ENCODE data around the gene SIDT2. TPM values are rescaled to one million over a fixed set of nuclear protein-coding genes. Genes with fewer than 3 reads are reported as not detected.
A peak's percentile ranks its signal among the peaks of the same experiment; 100 is the strongest.
"Not testable (repeated sequence)": the region's sequence is repeated elsewhere in the genome, so short reads cannot be mapped to it uniquely, and the experiment has no call there.

The SIDT2 gene
- total RNA-seq, 1 experiment from 2014 or later, result 13.0 TPM

DNA sequence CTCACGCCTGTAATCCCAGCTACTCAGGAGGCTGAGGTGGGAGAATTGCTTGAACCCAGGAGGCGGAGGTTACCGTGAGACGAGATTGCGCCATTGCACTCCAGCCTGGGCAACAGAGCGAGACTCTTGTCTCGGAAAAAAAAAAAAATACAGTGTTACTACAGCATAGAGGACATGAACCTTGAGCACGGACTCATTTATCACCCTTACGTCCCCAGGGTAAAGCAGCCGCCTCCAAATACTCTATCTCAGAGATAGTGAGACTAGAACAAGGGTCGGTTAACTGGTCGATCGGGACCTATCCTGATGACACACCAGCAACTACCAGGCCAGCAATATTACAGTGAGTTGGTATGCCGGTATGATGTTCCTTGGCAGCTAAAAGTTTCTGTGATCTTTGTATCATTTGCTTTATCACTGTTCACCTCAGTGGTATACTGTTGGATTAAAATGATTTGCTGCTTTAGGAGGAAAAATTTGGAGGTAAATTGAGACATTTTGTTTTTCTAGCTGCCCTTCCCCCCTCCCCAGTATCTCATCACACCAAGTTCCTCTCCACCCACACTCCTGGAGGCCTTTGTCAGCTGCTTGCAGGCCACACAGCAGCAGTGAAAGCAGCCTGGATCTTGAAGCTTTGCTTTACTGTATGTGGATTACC, 7.0 kb upstream of the SIDT2 start:
- DNase-seq (ENCODE audit: low read depth), result no peak

DNA sequence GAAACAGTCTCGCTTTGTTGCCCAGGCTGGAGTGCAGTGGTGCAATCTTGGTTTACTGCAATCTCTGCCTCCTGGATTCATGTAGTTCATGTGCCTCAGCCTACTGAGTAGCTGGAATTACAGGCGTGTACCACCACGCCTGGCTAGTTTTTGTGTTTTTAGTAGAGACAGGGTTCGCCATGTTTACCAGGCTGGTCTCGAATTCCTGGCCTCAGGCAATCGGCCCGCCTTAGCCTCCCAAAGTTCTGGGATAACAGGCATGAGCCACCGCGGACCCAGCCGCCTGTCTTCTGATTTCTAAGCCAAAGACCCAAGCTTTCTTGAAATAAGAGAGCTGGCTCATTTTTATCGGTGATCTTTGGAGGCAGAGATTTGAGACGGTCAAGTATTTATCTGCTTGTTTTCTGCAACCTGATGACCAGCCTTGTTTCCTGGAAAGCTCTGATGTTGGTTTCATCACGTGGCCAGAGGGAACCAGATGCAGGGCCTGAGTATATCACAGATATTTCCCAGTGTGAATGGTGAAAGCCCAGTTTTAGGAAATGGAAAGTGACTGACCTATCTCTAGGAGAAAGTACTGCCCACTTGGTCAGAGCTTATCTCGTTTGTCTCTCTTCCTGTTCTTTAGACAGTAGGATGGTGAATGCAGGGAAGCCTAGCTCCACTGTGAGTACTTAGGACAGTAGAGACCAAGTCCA, 5.7 kb upstream of the SIDT2 start:
- DNase-seq (ENCODE audit: low read depth), result peak; percentile 38

DNA sequence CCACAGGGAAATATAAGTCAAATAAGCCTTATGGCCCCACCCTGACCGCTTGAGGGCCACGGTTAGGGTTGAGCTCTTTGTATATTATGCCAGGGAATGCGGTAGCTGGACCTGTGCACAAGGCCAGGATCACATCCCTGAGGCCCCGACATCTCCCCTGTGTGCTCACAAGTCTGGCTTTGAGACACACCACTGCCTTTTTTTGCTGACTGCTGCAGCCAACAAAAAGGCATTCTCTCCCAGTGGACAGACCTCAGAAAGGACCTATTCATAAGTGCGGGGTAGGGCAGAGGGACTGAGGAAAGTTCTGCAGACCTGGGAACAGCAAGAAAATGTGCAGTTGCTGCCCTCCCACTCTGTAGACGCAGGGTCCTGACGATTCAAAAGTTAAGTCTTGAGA, 3.4 kb upstream of the SIDT2 start:
- peak; percentile 25 for DNase-seq (ENCODE audit: low read depth)

DNA sequence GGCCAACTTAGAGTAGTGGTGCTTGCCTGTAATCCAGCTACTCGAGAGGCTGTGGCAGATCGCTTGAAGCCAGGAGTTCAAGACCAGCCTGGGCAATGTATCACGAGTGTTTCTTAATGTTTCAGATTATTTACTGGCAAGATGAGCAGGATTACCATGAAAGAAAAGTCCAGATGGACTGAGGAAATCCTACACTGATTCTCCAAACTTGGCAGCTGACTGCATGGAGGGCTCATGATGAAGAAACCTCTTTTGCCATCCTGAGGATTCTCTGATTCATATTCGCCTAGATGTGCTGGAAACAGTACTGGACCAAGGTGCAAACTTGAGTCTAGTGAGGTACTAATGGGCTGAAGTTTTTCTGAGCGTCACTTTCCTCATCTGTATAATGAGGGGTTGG, 2.8 kb upstream of the SIDT2 start:
- no peak for DNase-seq (ENCODE audit: low read depth)

DNA sequence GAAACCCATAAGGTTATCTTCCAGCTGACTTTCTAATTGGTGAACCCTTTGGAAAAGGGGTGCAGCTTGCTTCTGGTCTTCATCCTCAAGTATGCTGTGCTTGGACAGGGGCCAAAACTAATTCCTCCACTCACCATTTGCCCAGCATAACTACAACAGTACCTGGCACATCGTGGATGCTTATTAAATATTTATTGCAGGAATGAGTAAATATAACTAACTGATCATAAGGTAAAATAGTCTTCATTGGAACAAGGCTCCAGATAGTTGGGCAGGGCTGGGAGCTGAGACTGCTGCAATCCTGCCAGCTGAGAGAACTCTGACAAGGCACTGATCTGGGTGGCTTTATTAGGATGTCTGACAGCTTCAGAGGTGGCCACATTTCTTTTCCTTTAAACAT, 2.4 kb upstream of the SIDT2 start:
- DNase-seq (ENCODE audit: low read depth), result no peak

DNA sequence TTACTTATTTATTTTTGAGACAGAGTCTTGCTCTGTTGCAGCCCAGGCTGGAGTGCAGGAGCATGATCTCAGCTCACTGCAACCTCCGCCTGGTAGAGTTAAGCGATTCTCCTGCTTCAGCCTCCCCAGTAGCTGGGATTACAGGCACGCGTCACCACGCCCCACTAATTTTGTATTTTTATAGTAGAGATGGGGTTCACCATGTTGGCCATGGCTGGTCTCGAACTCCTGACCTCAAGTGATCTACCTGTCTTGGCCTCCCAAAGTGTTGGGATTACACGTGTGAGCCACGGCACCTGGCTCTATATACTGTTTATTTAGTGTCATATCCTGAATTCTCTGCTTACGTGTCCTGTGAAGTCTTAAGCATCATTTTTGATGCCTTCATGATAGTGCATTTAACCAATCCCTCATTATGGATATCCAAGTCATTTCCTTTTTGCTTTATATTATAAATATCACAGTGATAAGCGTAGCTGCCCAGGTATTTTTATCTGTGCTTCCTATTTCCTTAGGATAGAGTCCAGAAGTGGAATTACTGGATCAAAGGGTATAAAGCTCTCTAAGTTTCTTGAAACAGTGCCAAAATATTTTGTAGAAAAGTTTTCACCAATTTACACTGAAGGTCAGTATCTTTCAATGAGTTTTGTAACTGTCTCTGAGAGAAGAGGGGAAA, 871 bp upstream of the SIDT2 start:
- DNase-seq (ENCODE audit: low read depth), result no peak

DNA sequence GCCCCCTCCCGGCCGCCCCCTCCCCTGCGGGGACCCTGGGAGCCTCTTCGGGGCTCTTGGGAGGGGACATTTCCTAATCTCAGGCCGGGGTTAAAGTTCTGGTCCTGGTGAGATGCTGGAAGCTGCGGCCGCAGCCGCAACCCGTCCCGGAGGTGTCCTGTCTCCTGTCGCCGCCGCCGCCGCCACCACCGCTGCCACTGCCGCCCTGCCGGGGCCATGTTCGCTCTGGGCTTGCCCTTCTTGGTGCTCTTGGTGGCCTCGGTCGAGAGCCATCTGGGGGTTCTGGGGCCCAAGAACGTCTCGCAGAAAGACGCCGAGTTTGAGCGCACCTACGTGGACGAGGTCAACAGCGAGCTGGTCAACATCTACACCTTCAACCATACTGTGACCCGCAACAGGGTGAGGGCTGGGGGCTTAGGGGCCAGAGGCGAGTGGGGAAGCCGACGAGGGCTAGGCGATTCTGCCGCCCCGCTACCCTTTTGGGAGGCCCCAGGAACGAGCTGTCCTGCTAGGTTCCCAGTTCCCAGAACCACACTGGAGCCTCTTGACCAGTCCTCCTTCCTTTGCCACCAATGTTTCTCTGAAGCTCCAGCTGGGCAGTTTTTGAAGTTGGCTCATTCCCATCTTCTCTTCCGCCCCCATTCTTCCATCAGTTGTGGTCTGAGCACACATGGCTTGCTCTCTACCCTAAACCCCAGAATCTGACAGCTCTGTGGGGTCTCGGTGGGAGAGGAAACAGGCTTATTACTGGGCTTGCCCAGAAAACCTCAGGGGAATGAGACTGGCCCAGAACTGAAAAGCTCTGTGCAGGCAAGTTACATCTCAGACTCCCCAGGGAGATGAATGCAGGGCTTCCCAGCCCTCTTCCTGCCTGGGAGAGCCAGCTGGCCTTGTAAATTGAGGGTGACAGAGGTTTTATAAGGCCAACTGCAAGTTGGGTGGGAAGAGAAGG, 781 bp downstream of the SIDT2 start:
- DNase-seq (ENCODE audit: low read depth), result peak; percentile 46

DNA sequence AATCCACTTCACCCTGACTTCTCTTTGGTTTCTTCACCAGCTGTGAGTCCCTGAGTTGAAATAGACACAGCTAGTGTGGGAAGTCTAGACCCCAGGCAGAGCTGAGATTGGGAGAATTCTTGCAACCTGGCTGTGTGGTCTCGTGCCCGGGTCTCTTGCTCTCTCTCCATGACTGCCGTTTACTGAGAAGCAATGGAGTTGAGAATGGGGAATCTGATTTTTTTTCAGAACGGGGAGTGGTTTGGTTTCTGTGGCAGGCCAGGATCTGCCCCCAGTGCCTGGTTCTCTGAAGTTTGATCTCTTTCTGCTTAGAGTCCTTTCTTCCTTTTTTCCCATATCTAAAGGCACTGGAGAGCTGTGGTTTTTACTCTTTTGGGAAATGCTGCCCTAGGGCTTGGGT, 1.5 kb downstream of the SIDT2 start:
- peak; percentile 55 for DNase-seq (ENCODE audit: low read depth)

DNA sequence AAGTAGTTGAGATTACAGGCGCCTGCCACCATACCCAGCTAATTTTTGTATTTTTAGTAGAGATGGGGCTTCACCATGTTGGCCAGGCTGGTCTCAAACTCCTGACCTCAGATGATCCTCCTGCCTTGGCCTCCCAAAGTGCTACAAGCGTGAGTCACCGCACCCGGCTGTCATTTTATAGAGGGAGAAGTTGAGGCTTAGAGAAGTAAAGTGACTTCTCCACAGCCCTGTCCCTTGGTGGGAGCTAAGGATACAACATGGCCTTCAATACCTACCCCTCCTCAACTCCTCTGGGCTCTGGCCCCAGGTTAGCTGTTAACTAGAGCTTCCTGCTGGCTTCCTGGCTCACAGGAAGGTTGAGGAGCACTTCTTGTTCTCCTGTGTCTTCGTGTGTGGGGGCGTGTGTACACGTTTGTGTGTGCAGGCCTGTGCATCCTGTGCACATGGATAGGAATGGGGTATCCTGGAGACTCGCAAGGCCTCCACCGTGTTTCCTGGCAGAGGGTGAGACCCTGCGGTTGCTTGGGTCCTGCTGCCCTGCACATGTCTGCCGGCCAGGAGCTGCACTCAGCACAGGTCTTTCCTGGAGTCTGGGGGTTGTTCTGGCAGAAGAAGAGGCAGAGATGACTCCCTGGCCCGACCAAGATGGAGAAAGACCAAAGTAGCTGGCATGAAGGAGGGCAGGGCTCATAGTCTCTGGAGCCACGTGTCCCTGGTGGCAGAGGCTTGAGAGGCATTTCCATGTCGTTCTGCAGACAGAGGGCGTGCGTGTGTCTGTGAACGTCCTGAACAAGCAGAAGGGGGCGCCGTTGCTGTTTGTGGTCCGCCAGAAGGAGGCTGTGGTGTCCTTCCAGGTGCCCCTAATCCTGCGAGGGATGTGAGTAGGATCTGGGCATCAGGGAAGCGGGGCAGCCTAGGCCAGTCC, 2.4 kb downstream of the SIDT2 start:
- DNase-seq (ENCODE audit: low read depth), result no peak

DNA sequence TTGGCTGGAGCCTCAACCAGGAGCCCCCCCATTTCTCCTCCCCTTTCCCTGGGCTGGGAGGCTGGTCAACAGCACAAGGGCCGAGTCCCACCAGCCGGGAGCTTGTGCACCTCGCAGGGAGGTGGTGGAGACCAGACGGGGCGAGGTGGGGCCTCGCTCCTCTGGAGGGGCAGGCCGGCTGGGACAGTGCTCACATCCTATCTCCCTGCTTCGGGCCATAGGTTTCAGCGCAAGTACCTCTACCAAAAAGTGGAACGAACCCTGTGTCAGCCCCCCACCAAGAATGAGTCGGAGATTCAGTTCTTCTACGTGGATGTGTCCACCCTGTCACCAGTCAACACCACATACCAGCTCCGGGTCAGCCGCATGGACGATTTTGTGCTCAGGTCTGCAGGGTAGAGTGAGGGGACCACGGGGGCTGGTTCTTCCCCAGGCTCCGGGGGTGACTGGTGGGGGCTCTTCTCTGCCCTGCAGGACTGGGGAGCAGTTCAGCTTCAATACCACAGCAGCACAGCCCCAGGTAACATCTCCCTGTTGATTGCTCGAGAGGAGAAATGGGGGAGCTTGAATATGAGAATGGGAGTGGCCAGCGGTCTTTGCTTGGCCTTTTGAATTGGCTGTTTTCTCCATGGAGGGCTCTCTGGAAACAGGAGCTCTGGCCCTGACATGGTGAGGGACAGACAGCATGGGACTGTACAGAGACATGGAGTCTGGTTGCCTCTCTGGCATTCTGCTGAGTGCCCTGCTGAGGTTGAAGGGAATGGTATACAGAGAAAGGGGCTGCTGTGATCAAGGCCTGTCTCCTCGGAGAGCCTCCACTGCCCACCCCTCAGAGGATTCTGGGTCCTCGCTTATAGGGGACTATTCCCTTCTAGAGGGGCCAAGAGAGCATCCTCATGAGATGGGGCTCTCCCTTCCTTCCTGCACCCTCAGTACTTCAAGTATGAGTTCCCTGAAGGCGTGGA, 3.3 kb downstream of the SIDT2 start:
- no peak for DNase-seq (ENCODE audit: low read depth)

DNA sequence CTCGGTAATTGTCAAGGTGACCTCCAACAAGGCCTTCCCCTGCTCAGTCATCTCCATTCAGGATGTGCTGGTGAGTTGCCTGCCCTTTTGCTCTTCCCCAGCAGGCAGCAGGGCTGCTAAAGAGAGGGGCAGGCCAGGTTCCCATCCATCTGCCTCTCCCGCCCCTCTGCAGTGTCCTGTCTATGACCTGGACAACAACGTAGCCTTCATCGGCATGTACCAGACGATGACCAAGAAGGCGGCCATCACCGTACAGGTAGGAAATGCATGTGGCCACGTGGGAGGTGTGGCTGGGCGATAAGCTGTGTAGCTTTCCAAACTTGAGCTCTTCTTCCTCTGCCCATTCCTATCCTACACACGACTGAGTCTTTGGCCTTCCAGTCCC, 4.0 kb downstream of the SIDT2 start:
- no peak for DNase-seq (ENCODE audit: low read depth)

DNA sequence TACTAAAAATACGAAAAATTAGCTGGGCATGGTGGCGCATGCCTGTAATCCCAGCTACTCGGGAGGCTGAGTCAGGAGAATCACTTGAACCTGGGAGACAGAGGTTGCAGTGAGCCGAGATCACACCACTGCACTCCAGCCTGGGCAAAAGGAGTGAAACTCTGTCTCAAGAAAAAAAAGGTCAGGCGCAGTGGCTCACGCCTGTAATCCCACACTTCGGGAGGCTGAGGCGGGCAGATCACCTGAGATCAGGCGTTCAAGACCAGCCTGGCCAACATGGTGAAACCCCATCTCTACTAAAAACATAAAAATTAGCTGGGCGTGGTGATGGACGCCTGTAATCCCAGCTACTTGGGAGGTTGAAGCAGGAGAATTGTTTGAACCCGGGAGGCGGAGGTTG, 4.6 kb downstream of the SIDT2 start:
- DNase-seq (ENCODE audit: low read depth), result not testable (repeated sequence)

DNA sequence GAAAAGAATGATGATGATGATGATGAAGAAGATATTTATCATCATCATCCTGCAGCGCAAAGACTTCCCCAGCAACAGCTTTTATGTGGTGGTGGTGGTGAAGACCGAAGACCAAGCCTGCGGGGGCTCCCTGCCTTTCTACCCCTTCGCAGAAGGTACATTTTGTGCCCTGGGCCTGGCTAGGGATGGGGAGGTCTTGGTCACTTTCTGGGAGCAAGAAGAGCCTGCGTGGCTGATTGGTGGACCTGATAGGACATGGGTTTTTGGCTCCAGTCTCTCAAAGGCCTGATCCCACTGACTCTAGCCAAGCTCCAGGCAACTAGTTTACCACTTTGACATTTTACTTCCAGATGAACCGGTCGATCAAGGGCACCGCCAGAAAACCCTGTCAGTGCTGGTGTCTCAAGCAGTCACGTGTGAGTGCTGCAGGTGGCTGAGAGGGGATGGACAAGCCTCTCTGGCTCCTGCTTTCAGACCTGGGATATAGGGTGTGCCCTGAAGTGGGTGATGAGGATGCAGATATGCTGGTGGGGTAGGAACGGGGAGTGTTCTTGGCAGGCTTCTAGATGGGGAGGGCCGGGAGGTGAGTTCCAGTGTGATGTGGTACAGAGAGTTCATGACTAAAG, 5.3 kb downstream of the SIDT2 start:
- no peak for DNase-seq (ENCODE audit: low read depth)

DNA sequence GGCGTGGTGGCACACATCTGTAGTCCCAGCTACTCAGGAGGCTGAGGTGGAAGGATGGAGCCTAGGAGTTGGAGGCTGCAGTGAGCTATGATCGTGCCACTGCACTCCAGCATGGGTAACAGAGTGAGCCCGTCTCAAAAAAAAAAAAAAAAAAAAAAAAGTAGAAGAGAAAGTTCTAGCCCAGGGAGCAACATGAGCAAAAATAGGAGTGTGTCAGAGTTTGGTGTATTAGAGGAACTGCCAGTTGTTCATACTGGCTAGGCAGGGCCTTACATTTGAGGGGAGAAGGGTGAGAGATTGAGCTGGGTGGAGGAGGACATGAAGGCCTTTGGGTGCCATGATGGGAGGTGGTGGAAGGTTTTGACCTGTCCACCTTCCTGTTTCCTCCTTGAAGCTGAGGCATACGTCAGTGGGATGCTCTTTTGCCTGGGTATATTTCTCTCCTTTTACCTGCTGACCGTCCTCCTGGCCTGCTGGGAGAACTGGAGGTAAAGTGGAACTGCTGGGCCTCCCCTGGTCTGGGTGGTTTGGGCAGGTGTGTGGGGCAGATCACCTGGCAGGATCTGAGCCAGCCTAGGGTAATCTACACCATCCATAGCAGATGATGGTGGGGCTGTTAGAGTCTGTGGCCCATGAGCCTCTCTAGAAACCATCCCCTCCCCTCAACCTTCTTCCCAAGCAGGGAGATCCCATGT, 7.3 kb downstream of the SIDT2 start:
- DNase-seq (ENCODE audit: low read depth), result no peak

DNA sequence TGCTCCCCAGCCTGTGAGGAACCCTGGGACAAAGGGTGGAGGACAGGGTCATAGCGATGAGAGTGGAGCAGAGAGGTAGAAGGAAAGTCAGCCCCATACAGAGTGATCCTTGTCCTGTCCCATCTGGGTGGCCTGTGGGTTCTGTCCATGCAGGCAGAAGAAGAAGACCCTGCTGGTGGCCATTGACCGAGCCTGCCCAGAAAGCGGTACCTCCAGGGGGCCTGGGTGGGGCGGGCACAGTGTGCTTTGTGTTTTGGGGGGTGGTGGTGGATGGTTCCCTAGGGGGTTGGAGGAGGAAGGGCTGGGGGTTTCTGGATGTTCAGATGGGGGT, 7.9 kb downstream of the SIDT2 start:
- DNase-seq (ENCODE audit: low read depth), result no peak

DNA sequence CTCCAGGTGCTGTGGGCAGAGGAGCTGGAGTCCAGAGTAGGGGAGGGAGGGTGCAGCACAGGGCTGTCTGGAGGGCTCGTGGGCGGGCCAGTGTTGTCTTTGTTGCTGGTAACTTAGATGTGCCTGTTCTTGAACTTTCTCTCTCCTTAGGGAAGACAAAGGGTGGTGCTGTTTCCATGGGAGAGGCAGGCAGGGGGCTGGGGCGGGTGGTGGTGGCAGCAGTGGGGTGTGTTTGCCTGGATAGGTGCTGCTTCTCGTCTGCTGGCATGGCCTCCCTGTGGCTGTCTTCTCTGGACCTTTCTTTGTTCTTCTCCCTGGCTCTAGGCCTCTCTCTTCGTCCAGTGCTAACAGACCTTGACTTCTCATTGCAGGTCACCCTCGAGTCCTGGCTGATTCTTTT, 8.5 kb downstream of the SIDT2 start:
- no peak for DNase-seq (ENCODE audit: low read depth)

DNA sequence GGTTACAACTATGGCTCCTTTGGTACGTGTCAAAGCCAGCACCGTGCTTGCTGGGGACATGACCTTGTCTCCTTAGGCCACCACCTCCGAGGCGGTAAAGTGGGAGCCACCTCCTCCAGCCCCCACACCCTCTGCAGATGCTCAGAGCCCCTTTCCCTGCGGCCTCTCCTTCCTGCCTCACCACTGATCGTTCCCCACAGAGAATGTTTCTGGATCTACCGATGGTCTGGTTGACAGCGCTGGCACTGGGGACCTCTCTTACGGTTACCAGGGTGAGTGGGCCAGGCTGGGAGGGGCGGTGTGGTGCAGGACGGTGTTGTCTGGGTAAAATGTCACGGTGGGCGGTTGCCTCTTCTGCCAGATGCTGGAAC, 8.9 kb downstream of the SIDT2 start:
- no peak for DNase-seq (ENCODE audit: low read depth)

DNA sequence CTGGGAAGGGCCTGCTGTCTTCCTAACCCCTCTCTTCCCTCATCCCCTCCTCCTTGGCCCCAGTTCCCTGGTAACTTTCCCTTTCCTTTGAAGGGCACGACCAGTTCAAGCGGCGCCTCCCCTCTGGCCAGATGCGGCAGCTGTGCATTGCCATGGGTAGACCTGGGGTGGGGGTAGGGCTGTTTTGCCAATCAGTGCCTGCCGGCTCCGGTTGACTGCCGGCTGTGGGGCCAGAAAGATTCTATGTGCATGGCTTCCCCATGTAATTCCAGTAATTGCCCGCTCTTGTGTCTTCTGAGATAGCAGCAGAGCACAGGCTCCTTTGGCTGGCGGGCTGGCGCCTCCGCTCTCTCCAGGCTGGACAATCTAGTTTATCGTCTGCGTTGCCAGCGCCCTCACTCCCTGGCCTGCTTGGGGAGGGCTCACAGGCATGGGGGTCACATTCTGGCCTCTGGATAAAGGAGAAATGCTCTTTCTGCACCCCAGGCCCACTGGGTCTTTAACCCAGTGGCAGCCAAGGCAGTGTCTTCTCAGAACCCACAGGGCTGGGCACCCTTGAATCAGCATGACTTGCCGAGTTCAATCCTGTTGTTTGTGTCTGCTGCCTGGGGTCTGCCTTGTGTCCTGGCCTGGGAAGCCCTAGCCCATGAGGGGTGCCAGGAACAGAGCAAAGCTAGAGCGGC, 9.4 kb downstream of the SIDT2 start:
- DNase-seq (ENCODE audit: low read depth), result no peak

Data from RPMI7951 (cell line).